Non-pigmented ciliary epithelial cell (primary cell): ENCODE measurements around the gene AMER2.

Experiments used
- DNase-seq: peaks from one replicate; pipeline ENCODE4 v3.0.0-alpha.2; 2010; ENCODE audit warnings: low read depth

AMER2 gene

DNA sequence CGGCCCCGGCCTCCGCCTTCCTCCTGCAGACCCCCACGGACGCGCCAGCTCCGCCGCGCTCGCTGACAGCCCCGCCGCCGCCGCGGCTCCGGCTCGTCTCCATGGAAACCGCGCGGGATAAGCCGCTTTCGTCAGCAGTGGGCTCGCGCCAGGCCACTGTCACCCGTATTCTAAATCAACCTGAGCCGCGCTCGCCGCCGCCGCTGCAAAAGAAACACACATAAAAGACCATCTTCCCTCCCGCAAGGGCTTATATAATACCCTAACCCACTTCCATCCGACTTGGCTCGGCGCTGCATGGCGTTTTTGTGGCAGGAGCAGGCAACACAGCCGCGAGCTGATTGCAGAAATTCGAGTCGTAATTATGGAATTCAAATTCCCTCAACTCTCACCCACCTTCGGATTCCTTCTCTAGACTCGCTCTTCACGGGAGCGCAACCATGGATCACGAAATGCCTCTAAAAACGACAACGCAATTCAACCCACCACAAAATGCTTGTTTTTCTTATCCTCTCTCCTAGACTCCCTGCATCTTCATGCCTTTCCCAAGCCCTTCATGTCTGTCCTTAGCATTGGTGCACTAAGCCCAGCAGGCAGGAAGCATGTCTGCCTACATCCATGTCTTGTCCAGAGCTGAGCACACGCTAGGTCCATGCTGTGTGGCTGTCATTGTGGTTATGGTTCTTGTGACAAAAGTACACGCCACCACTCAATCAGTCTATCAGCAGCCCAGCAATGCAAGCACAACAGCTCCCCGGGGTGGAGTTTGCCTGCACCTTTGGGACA, at the start of gene AMER2:
AMER2 (minus strand) TSS at position 772 of the 786 bp plus-strand sequence; CDS start at position 103, 669 bp downstream.
- DNase-seq: no peak

DNA sequence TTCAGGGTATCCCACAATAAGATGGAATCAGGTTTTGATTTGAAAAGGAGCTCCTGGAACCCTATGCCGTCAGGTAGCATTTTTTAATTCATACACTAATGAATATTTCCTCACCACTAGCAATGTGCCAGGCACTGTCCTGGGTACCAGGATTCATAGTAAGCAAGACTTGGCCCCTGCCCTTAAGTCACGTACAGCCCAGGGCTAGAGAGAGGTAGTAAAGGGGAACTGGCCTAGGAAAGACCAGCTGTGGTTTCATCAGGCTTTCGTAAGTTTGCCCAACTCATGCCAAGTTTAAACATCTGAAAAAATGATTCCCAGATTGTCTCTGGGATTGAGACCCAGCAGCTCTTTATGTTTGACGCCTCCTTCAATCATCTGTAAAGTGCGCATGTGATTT, 45.9 kb upstream of the AMER2 start:
- no peak for DNase-seq

- no peak for DNase-seq
These were observed 45.2 kb upstream of the AMER2 start for GRCh38 chr13:25217023-25217885.

DNA sequence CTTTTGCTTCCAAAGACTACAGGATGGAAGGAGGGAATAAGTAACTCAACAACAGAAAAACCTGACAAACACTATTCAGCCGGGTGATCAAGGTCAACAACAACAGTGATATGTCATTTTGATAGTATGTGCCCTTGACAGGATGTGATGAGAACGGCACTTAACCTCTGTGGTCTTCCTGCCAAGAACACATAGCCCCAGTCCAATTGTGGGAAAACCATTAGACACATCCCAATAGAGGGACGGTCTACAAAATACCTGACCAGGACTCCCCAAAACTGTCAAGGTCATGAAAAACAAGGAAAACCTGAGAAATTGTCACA, 43.1 kb upstream of the AMER2 start:
- no peak for DNase-seq

GRCh38 chr13:25214491-25215252, 42.6 kb upstream of the AMER2 start:
- DNase-seq: no peak

DNA sequence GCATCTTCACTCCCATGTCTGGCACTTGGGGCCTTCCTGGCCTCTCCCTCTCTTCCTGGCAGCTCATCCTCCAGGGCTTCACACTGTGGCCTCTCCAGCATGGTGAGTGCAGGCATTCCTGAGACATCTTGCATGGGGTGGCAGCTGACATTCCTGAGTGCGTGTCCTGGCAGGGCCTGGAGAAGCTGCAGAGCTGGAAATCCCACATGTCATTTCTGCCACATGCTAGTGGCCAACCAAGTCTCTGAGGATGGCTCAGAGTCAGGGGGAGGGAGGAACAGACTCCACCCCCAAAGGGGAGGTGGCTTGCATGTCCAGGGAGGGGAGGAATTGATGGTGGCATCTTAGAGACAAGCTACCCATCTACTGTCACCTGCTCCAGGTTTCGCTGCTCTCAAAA, 41.6 kb upstream of the AMER2 start:
- DNase-seq: no peak

GRCh38 chr13:25210842-25211569, 38.9 kb upstream of the AMER2 start:
- DNase-seq: no peak

GRCh38 chr13:25207291-25207810, 35.3 kb upstream of the AMER2 start:
- no peak for DNase-seq

- no peak for DNase-seq
These were observed 32.8 kb upstream of the AMER2 start for GRCh38 chr13:25204863-25205262.

- no peak for DNase-seq
These were observed 31.1 kb upstream of the AMER2 start for GRCh38 chr13:25203127-25203740.

DNA sequence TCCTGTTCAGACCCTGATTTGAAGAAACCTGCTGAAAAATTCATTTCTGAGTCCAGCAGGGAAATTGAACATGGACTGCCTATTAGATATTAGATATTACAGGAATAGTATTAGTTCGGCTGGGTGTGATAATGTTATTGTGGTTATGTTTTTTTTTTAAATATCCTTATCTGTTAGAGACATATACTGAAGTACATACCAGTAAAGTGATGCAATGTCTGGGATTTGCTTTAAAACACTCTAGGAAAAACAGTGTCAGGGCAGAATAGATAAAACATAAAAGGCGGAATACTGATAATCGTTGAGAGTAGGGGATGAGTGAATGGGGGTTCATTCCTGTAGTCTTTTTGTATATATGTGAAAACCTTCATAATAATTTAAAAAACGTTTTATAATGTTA, 28.7 kb upstream of the AMER2 start:
- DNase-seq: peak; percentile 23

DNA sequence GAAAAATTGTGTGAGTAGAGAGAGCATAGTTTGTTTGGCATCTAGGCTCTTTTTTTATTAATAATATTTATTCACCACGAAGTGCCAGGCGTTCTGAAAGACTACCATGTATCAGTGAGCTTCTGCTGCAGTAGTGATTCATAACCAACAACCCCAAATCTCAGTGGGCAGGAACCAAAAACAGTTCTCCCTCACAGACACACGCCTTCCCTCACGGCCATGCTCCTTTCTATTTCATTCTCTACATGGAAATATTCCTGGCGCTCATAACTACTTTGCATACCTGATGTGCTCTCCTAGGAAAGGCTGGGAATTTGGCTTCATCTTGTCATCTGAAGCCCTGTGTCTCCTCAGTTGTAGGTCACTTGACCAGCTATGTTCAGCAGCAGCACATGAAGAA, 26.6 kb upstream of the AMER2 start:
- DNase-seq: no peak

GRCh38 chr13:25196971-25197370, 24.9 kb upstream of the AMER2 start:
- no peak for DNase-seq

- no peak for DNase-seq
These were observed 20.8 kb upstream of the AMER2 start for GRCh38 chr13:25192936-25193335.

DNA sequence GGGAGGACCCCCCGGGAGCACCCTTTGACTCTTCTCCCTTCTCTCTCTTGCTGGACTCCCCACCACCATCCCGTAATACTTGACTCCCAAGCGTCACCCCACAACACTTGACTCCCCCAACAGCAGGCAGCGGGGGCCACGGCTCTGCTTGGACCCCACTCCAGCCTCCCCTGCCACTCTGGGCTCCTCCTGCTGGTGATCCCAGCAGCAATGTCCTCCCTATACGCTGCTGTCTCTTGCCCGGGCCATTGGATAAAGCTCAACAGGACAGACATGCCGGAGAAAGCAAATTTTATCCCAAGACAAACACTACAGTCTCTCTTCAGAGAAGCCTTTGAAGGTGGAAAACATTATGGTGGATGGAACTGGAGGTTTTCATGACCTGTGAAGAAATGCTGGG, 20.4 kb upstream of the AMER2 start:
- DNase-seq: no peak

GRCh38 chr13:25192052-25192451, 20.0 kb upstream of the AMER2 start:
- DNase-seq: no peak

DNA sequence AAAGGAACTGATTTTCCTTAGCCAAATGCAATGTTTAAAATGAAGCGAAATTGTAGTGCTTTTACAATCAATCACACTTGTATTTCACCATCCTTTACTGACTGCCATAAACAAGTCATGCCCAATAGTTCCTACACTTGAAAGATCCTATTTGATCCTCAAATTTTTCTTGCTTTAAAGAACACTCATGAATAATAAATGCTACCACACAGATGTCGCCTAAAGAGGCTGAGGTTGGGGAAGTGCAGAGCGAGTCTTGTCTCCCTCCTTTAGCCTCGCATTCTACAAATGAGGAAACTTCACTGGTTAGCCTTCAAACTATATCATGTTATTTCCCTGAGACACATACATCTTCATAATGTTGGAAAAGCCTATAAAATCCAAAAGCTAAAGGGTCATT, 18.7 kb upstream of the AMER2 start:
- no peak for DNase-seq

- DNase-seq: no peak
These were observed 18.2 kb upstream of the AMER2 start for GRCh38 chr13:25190256-25190655.

GRCh38 chr13:25187596-25187995, 15.5 kb upstream of the AMER2 start:
- no peak for DNase-seq

DNA sequence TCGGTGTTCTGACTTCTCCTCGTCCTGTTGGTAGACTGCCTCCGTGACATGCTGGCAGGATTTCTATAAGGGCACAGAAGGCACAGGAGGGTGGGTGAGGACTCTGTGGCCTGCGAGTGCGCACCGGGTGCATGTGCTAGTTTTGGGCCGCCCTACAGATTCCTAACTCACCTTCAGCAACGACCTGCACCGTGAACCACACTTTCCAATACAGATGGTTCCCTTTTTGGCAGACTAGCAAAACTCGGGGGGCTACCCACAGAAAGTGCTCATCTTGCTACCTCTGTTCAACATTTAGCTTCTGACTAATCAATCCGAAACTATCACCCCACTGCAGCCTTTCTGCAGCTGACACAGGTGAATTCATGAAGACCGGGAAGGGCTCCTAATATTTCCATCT, 14.1 kb upstream of the AMER2 start:
- DNase-seq: no peak

- DNase-seq: no peak
These were observed 9.5 kb upstream of the AMER2 start for GRCh38 chr13:25181597-25181996.
